ENCODE results near the gene SQSTM1.
A peak's percentile ranks its signal among the peaks of the same experiment; 100 is the strongest.

SQSTM1 gene

GRCh38 chr5:179806250-179807048, 14.3 kb upstream of the SQSTM1 start, which contains the start of gene MGAT4B:
Gene MGAT4B (minus strand): TSS chr5:179806866. CDS start chr5:179806583, 283 bp downstream.
- TF ChIP-seq, protein P1, sequence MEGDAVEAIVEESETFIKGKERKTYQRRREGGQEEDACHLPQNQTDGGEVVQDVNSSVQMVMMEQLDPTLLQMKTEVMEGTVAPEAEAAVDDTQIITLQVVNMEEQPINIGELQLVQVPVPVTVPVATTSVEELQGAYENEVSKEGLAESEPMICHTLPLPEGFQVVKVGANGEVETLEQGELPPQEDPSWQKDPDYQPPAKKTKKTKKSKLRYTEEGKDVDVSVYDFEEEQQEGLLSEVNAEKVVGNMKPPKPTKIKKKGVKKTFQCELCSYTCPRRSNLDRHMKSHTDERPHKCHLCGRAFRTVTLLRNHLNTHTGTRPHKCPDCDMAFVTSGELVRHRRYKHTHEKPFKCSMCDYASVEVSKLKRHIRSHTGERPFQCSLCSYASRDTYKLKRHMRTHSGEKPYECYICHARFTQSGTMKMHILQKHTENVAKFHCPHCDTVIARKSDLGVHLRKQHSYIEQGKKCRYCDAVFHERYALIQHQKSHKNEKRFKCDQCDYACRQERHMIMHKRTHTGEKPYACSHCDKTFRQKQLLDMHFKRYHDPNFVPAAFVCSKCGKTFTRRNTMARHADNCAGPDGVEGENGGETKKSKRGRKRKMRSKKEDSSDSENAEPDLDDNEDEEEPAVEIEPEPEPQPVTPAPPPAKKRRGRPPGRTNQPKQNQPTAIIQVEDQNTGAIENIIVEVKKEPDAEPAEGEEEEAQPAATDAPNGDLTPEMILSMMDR (IDR thresholded peaks at IDR 0.05; ENCODE audit: control insufficient read depth, extremely low read depth, insufficient read depth), result no peak
- DNase-seq (ENCODE audit: low read depth), result no peak
- peak within 1 kb of the TSS; percentile 75 for H3K4me3 ChIP-seq (ENCODE audit: low read depth, low read length)

DNA sequence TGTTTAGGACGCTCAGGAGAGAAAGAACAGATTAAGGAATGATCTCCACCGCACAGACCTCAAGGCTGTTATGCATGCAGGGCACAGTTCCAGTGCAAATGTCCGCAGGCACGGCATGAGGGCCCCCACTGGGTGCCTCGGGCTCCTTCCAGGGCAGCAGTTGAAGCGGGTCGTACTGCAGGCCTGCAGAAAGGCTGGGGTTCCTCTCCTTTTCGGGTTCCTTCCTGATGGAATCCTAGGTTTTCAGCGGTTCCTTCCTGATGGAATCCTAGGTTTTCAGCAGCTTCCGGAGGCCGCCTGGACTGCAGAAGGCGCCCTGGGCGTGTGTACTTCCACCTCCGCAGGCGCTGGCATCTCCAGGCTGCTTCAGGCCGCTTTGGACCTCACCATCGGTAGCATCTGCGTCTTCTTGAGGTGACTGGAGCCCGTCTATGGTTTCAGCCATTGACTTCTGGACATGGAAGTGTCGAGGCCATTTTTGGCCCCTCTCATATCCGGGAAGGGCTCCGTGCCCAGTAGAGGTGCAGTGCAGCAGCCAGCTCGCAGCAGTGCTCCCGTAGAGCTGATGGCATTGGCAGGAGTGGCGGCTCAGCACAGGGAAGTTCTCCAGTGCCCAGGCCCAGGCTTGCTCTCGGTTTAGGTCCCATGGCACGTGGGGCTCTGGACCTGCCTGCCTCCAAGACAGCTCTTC, 8.4 kb upstream of the SQSTM1 start:
- no peak for DNase-seq (ENCODE audit: low read depth)
- TF ChIP-seq, protein P1 (IDR thresholded peaks at IDR 0.05; ENCODE audit: control insufficient read depth, extremely low read depth, insufficient read depth), result no peak
- H3K4me3 ChIP-seq (ENCODE audit: low read depth, low read length), result no peak overlapping the region

- TF ChIP-seq, protein P1 (IDR thresholded peaks at IDR 0.05; ENCODE audit: control insufficient read depth, extremely low read depth, insufficient read depth), result no peak
- no peak for DNase-seq (ENCODE audit: low read depth)
- H3K4me3 ChIP-seq (ENCODE audit: low read depth, low read length), result no peak overlapping the region
These were observed 7.6 kb upstream of the SQSTM1 start for GRCh38 chr5:179812997-179813607.

DNA sequence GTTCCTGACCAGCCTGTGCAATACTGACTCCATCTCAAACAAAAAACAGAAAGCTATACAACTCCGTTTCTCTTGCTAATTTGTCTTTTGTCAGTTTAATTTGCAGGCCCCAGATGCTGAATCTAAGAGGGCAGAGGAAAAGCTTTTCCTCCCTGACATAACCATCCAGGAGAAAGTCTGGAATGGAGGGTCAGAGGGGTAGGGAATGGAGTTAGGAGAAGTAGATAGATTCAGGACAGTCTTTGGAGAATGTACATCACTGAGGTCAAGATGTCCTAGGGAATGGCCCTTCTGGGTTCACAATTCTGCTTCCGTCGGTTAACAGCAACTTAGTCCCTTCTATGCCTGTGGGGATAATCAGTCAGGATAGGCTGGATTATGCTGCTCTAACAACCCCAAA, 6.6 kb upstream of the SQSTM1 start:
- TF ChIP-seq, protein P1 (IDR thresholded peaks at IDR 0.05; ENCODE audit: control insufficient read depth, extremely low read depth, insufficient read depth), result no peak
- H3K4me3 ChIP-seq (ENCODE audit: low read depth, low read length), result no peak overlapping the region
- no peak for DNase-seq (ENCODE audit: low read depth)

DNA sequence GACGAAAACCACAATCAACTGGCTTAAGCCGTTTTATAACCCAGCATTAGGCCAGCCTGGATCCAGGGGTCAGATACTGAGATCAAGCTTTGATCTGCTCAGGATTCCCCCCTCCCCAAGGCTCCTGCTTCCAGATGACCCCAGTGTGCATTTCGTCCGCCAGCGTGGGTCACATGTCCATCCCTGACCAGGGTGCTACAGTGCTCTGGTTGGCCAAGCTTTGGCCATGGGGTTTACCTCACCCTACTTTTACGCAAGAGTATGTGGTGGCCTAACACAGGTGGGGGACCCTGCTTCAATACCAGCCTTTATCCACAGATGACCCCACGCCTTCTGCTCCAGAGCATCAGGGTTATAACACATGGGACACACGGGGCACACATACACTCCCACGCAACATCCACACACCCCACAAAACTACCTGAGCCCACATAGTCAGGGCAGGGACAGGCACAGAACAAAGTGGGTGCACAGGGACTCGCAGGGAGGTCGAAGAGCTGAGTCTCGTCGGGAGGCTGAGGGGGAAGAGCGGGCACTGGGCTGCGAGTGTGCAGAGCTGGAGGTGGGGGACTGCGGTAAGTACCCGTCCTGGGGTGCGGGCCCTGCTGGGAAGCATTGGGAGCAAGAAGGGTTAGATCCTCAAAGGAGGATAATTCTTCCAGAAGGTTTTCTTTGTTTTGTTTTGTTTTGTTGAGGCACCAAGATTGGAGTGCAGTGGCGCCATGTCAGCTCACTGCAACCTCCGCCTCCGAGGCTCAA, 5.0 kb upstream of the SQSTM1 start:
- TF ChIP-seq, protein P1 (IDR thresholded peaks at IDR 0.05; ENCODE audit: control insufficient read depth, extremely low read depth, insufficient read depth), result no peak
- no peak for DNase-seq (ENCODE audit: low read depth)
- H3K4me3 ChIP-seq (ENCODE audit: low read depth, low read length), result no peak overlapping the region

GRCh38 chr5:179816401-179816795, 4.3 kb upstream of the SQSTM1 start:
- TF ChIP-seq, protein P1 (IDR thresholded peaks at IDR 0.05; ENCODE audit: control insufficient read depth, extremely low read depth, insufficient read depth), result no peak
- H3K4me3 ChIP-seq (ENCODE audit: low read depth, low read length), result no peak overlapping the region
- DNase-seq (ENCODE audit: low read depth), result no peak
